T1000 (cell line): ENCODE data around the gene TRAF1.
A peak's percentile ranks its signal among the peaks of the same experiment; 100 is the strongest.

Experiments used
- DNase-seq: peaks from one replicate; lab custom pipeline; 2025; ENCODE audit warnings: mixed read lengths; lab: John Stamatoyannopoulos, UW

Gene TRAF1

DNA sequence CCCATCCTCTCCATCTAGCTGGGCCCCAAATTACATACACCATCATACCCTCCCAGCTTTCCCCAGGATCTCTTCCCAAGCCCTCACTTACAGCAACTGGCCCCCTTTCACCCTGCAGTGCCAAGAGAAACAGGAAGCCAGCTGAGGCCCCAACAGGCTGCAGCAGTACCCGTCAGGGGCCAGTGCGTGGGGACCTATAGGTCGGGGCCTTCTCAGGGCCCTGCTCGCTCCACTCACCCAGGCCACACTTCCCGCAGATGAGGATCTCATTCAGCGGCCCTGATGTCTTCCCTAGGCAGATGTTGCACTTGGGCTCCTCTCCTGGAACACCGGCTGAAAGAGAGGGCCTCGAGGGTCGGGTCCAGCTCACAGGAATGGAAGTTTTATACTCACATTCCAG, 56.4 kb downstream of the TRAF1 start:
- no peak for DNase-seq

DNA sequence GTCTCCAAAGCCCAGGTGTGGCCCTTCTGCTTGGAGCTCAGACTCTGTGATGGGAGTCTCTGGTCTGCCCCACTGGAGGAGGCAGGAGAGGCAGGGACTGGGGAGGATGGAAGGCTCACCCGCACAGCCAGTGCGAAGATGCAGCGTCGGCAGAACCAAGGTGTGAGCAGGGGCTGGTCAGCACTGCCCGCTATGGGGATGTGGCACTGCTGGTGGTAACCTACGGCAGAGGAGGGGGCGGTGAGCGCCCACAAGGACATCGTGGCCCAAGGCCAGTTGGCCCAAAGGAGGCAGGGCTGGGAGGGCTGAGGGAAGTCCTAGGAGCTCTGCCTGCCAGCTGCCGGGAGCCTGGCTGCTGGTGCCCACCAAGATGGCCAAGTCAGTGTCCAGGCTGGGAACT, 56.9 kb downstream of the TRAF1 start:
- no peak for DNase-seq

DNA sequence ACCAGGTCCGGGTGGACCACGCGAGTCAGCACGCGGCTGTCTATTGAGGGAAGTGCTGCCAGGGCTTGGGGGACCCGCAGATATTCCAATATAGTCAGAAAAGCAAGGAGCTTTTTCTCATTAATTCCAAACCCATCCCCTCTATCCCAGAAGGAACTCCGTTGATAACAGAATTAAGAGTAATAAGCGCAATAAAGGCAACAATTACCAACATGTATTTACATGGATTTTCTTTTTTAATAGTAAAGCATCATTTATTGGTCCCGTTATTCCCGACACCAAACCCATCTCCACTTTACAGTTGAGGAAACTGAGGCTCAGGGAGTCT, 57.3 kb downstream of the TRAF1 start:
- DNase-seq = no peak

DNA sequence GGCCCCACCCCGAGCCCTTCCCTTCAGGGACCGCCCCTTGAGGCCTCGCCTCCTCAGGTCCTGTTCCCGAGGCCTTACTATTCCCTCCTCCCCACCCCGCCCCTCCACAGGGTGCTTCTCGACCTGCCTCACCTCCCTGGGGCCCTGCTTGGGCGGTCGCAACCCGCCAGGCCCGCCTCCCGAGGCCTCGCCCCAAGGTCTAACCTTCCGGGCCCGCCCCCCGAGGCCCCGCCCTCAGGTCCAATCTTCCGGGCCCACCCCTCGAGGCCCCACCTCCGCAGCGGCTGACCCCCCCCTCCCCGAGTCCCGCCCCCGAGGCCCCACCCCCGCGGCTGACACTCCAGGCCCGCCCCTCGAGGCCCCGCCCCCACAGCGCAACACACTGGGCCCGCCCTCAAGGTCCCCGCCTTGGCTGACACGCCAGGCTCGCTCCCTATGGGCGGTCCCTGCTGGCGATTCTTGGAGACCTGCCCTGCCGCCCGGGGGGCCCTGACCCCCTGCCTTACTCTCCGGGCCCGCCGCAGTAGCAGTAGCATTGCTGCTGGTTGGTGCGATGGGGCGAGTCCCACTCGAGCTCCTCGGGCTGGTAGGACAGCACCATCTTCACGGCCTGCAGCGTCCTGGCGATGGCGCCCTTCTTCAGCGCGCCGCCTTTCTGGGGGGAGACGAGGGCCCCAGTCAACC, 57.8 kb downstream of the TRAF1 start:
- DNase-seq = peak; percentile 95

DNA sequence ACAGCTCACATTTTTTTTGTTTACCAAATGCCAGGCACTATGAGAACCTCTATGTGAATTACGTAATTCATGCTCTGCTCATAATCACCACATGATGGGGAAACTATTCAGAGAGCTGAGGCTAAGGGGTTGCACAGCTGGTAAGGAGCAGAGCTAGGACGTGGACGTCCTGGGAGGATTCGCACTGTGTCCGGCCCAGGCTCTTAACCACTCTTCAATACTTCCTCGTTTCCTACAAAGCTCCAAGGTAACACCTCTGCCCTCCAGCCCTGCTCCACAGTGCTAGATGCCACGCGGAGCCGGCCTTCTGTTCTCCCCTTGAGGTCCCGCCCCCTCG, 58.3 kb downstream of the TRAF1 start:
- no peak for DNase-seq

DNA sequence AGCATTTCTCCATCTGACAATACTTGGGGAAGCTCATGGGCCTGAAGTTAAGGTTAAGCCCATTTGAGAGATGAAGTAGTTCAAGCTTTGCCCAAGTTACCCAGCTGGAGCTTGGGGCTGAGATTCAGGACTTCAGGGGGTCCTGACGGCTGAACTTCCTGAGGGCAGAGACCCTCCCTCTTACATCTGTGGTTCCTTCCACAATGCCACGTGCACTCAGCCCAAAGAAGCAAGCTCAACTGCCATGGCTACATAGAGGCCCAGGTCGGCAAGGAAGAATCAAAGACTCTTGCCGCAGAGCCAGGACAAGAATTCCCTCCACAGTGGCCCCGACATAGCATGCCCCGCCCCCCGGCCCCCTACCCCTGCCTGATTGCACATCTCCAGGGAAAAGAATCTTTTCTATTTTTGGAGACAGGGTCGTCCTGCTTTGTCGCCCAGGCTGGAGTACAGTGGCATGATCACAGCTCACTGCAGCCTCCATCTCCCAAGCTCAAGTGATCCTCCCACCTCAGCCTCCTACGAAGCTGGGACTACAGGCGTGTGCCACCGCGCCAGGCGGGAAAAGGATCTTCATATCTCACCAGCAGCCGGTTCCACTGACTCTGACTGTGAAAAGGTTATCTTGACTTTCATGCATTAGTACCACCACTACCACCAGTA, 58.8 kb downstream of the TRAF1 start:
- DNase-seq = no peak

DNA sequence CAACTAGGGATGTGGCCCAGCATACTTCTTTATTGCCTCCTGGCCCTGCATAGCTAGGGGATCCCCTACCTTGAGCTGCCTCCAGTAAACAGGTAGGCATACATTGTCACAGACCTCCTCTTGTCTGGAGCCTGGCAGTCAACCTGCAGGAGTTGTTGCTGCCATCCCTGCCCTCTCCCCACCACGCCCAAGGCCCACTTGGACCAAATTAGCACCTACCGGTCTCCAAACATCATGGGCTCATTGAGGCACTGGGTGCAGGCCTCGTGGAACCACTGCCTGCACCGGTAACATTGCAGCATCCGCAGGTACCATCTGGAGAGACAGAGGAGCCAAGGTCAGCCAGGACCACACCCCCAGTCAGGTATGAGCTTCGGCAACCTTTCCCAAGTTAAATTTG, 59.9 kb downstream of the TRAF1 start:
- no peak for DNase-seq

DNA sequence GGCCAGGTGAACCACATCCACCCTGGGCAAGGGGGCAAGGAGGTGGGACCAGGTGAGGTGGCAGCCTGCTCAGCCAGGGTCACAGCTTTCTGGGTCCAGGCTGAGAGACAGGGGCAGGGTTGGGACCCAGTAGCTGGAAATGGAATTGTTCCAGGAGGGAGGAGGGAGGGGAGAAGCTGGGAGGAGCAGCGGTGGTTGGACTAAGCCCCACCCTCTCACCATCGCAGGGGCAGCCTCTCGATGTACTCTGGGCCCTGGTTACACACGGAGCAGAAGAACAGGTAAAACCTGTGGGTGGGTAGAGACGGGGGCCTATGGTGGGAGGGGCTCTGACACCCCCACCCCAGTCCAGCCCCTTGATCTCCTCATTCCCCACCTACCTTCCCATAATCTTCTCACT, 60.8 kb downstream of the TRAF1 start:
- DNase-seq = no peak

DNA sequence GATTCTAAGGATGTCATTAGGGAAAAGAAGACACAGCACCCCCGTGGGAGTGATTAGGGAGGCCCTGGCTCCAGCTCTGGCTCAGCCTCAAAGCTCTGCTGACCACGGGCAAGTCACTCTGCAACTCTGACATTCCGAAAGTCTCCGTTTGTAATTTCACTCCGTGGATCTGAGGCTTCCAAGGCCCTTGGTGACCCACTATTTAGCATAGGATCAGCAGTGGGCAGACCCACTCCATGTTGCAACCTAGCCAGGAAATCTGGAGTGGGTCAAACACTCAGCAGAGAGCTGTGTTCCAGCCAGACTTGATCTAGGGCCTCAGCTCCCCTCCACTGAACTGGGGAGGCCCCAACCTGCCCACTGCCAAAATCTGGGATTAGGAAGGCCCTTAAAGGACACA, 61.4 kb downstream of the TRAF1 start:
- no peak for DNase-seq

DNA sequence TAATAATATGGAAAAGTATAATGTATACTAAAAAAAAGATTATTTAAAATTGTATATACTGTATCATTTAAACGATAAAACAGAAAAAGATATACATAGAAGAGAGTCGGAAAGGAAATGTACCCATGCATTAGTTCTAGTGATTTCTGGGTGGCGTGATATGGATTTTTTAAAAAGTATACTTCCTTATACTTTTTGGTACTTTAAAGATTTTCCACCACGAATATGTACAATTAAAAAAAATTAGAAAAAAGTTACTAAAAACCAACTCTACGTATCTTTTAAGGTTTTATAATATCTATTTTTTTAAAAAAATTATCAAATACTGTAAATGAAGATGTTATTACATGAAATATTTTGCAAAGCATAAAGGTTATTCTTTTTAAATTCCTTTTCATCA, 61.9 kb downstream of the TRAF1 start:
- no peak for DNase-seq

DNA sequence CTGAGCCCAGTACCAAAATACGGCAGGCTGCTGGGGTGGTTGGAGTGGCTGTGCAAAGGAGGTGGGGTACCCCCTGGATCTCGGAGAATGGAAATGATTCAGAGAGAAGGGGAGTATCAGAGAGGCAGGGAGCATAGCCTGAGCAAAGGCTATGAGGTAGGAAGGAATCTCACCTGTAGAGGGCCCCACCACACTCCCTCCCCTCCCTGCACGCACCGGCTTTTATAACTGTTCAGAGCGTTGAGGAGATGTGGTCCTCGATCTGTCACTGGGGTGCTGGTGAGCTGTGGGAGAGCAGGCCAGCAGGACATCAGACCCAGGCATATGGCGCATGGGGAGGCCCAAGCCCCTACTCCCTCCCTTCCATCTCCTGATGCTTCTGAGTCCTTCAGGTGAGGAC, 62.8 kb downstream of the TRAF1 start:
- DNase-seq = no peak

DNA sequence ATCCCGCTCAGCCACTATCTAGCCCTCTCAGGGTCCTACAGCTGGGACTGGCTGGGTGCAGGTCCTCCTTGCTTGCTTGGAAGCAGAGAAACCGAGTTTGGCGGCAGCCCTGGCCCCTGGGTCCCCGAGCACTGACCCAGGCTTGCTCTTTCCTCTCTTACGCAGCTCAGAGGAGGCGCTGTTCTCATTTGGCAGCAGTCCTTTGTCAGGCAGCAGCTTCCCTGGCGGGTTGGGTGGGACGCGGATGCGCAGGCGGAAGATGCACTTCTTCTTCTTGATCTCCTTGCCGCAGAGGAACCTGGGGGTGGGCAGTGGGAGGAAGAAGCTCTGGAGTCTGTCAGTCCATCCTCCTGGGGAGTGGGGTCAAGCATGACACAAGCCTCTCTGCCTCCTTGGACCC, 64.1 kb downstream of the TRAF1 start:
- DNase-seq = no peak

DNA sequence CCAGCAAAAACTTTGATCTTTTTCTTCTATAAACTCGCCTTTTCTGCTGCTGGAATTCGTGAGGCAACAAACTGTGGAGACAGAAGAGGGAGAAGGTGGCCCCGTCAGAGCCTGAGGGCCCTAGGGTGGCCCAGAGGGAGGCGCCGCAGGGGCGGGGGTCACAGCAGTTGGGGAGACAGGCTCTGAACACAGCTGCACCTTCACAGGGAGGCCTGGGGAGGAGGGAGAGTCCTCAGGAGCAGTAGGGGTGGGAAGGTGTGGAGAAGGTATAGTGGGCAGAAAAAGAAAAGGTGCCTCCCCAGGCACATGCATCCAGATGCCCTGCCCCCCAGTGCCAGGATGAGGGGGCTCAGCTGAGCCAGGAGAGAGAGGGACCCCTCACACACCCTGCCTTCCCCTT, 64.7 kb downstream of the TRAF1 start:
- no peak for DNase-seq

DNA sequence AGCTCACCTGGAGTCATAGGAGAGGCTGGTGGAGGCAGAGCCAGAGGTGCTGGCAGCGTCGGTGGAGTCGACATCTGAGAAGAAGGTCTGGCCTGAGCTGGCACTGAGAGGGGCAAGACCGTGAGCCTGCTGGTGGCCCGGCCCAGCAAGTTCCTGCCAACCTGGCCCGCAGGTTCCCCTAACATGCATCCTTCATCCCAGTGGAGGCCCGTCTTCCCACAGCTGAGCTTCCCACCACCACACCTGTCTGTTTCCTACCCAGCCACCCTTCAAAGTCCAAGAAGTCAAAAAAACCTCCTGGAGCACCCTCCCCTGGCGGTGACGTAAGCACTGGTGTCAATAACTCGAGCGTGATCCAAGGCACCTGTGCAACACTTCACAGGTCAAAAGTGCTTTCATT, 66.5 kb downstream of the TRAF1 start:
- DNase-seq = no peak

DNA sequence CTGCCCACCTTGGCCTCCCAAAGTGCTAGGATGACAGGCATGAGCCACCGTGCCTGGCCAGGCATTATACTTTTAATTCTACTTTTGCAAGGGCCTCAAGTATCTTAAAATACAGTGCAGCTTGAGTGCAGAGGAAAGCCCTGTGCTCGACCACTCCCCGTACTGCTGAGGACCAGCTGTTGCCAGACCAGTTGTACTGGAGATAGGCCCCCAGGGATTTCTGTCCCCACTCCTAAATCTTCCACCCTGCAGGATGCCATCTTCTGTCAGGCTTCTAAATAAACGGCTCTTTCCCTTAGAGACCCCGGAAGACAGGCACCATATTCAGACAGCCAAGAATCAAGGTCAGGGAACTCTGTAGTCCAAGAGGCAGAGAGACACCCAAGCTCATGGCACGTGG, 67.2 kb downstream of the TRAF1 start:
- no peak for DNase-seq

DNA sequence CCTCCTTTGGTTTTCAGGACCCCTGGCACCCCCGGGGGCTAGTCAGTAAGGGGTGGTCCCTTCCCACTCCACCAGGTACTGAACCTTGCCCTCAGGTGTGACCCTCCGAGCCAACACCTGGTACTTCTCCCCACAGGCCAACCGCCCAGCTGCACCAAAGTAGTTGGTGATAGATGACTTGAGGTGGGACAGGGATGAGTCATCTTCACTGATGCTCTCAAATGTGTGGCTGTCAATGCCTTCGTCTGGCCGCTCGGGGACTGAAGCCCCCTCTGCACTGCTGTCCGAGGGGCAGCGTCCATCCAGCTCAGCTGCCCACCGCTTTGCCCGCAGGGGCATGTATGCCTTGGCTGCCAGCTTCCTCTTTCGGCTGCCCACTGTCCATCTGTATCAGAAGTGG, 68.7 kb downstream of the TRAF1 start:
- no peak for DNase-seq

DNA sequence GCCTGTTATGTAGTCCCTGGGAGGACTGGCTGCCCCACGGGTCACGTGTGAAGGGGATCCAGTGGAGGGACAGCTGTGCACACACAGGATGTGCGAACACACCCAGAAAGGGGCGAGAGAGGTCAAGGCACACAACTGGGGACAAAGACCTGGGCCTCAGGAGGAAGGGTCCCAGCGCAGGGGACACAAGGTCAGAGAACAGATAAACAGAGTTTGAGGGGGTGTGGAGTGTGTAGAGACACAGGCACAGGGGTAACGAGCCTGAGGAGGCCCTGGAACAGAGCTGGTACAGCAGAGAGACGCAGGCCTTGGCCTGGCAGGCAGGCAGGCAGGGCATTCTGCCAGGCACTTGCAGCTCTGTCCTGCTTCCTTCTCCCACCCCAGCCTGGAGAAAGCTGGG, 69.1 kb downstream of the TRAF1 start:
- DNase-seq = no peak

DNA sequence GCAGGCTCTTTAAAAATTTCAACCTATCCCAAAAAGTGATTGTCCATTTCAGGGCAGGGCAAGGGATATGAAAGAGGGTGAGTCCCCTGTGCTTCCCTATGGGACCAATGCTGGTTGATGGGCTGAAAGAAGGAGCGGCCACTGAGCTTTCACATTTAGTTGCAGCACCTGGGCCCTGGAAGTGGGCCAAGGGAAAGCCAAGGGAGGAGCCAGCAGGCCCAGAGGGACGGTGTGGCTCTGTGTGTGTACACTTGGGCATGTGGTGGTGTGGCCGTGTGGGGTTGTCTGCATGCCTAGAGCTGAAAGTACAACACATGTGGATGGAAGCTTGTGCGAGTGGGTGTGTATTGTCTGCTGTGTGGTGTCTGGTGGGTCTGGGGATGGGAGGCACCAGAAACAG, 69.9 kb downstream of the TRAF1 start:
- DNase-seq = no peak

DNA sequence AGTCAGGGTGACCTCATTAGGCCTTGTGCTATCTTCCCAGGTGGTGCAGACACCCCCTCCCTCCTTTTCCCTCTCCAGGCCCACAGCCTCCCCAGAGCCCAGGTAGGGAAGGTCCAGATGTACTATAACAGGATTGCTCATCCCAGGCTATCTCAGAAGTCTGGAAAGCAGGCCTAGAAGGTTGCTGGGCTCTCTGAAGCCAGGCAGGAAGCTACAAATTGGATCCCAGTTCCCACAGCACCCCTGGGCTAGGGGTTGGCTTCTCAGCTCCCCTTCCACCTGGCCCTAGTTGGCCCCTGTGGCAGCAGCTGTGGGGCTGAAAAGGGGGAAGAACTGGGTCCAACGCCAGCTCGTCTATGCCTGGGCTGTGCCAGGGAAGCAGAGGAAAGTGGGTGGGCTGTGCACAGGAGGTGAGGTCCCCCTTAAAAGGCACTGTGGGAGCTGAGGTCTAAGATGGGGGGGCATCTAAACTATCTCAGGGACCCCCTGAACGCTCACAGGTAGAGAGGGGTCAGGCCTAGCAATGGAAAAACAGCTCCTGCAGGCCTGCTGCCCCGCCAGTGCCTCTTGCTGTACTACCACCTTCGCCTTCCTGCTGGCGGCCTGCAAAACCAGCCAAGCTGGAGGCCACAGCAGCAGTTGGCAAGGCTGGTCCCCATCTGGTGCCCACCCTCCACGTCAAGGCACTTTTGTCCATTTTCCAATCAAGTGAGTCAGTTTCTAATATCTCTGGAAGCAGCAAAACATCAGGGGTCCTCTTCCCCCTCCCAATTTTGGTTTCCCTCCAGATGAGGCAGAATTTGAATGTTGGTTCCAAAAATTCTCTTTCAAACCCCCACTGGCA, 70.5 kb downstream of the TRAF1 start:
- DNase-seq = no peak

DNA sequence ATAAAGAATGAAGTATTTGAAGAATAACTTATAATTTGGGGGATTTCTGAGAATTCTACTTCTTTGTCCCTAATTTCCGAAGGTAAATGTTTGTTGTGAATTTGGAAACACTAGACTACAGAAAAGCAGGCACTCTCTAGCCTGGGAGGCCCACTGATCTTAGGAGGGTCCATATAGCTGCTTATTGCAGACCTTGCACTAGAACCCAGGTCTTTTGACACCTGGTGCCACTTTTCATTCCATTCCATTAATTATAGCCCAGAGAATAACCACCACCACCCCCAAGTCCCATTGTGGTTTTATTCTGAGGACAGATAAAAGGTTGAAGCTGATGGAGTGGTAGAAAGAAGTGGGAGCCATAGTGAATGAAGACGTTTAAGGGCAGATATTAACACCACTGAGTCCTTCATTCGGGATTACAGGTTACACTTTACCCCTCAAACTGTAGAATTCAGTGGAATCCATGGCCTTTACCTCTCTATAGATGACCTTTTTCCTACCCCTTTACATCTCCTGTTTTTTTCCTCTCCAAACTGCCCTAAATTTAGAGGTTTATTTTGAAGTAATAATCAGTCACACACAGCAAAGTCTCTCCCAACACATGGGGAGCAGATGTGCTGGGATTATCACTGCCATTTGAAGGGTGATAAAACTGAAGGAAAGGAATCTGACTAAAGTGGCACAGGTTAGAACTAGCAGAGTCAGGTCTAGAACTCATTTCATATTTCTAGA, 71.8 kb downstream of the TRAF1 start:
- DNase-seq = no peak

DNA sequence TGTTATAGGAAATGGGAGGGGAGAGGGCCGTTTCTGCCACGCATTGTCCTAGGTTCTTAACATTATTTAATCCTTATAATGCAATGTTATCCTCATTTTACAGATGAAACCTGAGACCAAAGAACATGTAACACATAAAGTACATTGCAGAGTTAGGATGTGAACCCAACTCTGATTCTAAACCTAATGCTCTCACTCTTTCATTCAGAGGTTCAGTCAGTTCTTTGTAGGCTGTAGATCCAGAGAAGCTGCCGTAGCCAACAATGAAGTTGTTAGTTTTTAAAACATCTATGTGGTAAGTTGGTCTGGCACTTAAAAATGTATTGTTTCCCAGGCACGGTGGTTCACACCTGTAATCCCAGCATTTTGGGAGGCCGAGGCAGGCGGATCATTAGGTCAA, 73.4 kb downstream of the TRAF1 start:
- DNase-seq = no peak
